HFFc6 (cell line): ENCODE results near the gene SCAF11. TPM values are rescaled to one million over a fixed set of nuclear protein-coding genes. Genes with fewer than 3 reads are reported as not detected.
A peak's percentile ranks its signal among the peaks of the same experiment; 100 is the strongest.

Experiments
- DNase-seq: peaks from one replicate; pipeline ENCODE4 v3.0.0-alpha.2; 2018
- H3K27ac Mint-ChIP-seq: 2 replicates; pipeline ENCODE4 v1.8.0; 2020; ENCODE audit warnings: mild to moderate bottlenecking, mixed read lengths
- H3K27me3 Mint-ChIP-seq: 2 replicates; pipeline ENCODE4 v1.8.0; 2021; ENCODE audit warnings: mild to moderate bottlenecking, moderate library complexity, mixed read lengths; ENCODE audit not compliant: insufficient read depth
- H3K36me3 Mint-ChIP-seq: 2 replicates; pipeline ENCODE4 v1.8.0; 2021; ENCODE audit warnings: low read depth, mixed read lengths
- H3K4me1 Mint-ChIP-seq: 2 replicates; pipeline ENCODE4 v1.8.0; 2020; ENCODE audit warnings: low read depth, mixed read lengths
- H3K4me3 Mint-ChIP-seq: 2 replicates; pipeline ENCODE4 v1.8.0; 2020; ENCODE audit warnings: mild to moderate bottlenecking, moderate library complexity, mixed read lengths
- H3K9me3 Mint-ChIP-seq: 2 replicates; pipeline ENCODE4 v1.8.0; 2020; ENCODE audit warnings: mild to moderate bottlenecking, mixed read lengths
- CTCF ChIP-seq: fragments of 200-600 bp; sonication (generic); IDR thresholded peaks from 2 replicates; pipeline ENCODE4 v1.5.0; 2021; ENCODE audit warnings: antibody characterized with exemption, mild to moderate bottlenecking
- total RNA-seq, 6 experiments: library from RNA; stranded (reverse); fragmentation: NEBNext Ultra II Directional; extraction: Animal tissue kit (Norgen Biotek cat#: 25700); gene quantifications; 2 replicates in 1 of 6; 3 replicates in 5 of 6; pipeline ENCODE4 v1.2.3, GENCODE V29; 2021

SCAF11 gene
- total RNA-seq, 6 experiments from 2014 or later, result 108 to 130 (median 115) TPM

- no peak overlapping the region for H3K4me3 Mint-ChIP-seq
- H3K4me1 Mint-ChIP-seq, result peaks cover 19% of the 10 kb centered on the region
- DNase-seq, result no peak
- H3K9me3 Mint-ChIP-seq, result no peaks in the 10 kb centered on the region
- no peak overlapping the region for H3K27ac Mint-ChIP-seq
- peaks cover 1% of the 10 kb centered on the region; the same call in 1 of the 2 replicates for H3K27me3 Mint-ChIP-seq
- no peak for TF ChIP-seq CTCF
- H3K36me3 Mint-ChIP-seq, result peaks cover 51% of the 10 kb centered on the region
Observed at GRCh38 chr12:45946435-45946834, 43.9 kb downstream of the SCAF11 start.

DNA sequence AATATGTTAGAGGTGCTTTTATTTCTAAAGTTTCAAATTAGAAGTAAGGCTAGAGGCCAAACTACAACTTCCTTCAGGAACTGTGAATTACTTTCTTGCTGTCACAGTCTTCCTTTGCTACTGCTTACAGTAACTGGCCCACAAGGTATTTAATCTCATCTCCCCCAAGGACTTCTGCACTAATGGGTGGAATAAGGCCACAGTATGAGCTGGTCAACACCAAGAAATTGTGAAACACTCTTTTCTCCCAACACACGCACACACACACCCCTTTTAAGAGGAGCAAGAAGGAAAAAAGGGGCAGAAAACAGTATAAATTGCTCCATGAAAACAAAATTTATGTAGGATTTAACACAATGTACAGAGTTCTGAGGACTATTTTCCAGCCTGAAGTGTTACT, 45.6 kb downstream of the SCAF11 start:
- H3K27ac Mint-ChIP-seq, result peak overlapping the region; percentile 4; the same call in 1 of the 2 replicates
- no peak for TF ChIP-seq CTCF
- no peak overlapping the region for H3K4me3 Mint-ChIP-seq
- no peak for DNase-seq
- H3K4me1 Mint-ChIP-seq, result peaks cover 19% of the 10 kb centered on the region
- no peaks in the 10 kb centered on the region for H3K9me3 Mint-ChIP-seq
- peaks cover 67% of the 10 kb centered on the region for H3K36me3 Mint-ChIP-seq
- peaks cover 1% of the 10 kb centered on the region; the same call in 1 of the 2 replicates for H3K27me3 Mint-ChIP-seq

- peaks cover 17% of the 10 kb centered on the region for H3K4me1 Mint-ChIP-seq
- DNase-seq, result no peak
- H3K36me3 Mint-ChIP-seq, result peaks cover 60% of the 10 kb centered on the region
- TF ChIP-seq CTCF, result no peak
- no peaks in the 10 kb centered on the region for H3K9me3 Mint-ChIP-seq
- H3K27ac Mint-ChIP-seq, result no peak overlapping the region
- peaks cover 2% of the 10 kb centered on the region; the same call in 1 of the 2 replicates for H3K27me3 Mint-ChIP-seq
- no peak overlapping the region for H3K4me3 Mint-ChIP-seq
Observed at GRCh38 chr12:45939759-45940158, 50.6 kb downstream of the SCAF11 start.

DNA sequence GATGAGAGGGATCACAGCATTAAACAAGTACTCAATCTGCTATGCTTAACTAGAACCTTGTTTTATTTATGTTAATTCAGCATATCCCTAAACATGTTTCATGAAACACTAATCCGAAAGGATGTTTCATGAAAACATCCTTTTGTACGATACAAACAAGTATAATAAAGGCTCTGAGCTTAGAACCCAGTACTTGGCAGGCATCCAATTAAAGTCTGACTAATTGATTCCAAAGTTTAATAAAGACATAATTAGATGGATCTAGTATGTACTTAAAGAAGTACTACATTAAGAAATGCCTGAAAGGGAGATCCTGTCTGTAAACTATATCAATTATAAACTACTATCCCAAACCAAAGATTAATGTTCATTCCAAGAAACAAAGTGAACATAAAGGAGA, 51.8 kb downstream of the SCAF11 start:
- Mint-ChIP-seq H3K4me3 (no peak overlapping the region), H3K9me3 (no peaks in the 10 kb centered on the region)
- DNase-seq, result no peak

GRCh38 chr12:45934956-45935355, 55.4 kb downstream of the SCAF11 start:
- peaks cover 28% of the 10 kb centered on the region for H3K36me3 Mint-ChIP-seq
- H3K27ac Mint-ChIP-seq, result no peak overlapping the region
- no peaks in the 10 kb centered on the region for H3K9me3 Mint-ChIP-seq
- DNase-seq, result no peak
- no peak for TF ChIP-seq CTCF
- H3K27me3 Mint-ChIP-seq, result peaks cover 2% of the 10 kb centered on the region; the same call in 1 of the 2 replicates
- H3K4me1 Mint-ChIP-seq, result peaks cover 7% of the 10 kb centered on the region; the same call in 1 of the 2 replicates
- no peak overlapping the region for H3K4me3 Mint-ChIP-seq

More for the DNA sequence above, 51.8 kb downstream of the SCAF11 start:
- no peak for TF ChIP-seq CTCF
- no peak overlapping the region for H3K27ac Mint-ChIP-seq
- H3K27me3 Mint-ChIP-seq, result peaks cover 2% of the 10 kb centered on the region; the same call in 1 of the 2 replicates
- H3K4me1 Mint-ChIP-seq, result peaks cover 7% of the 10 kb centered on the region; the same call in 1 of the 2 replicates
- H3K36me3 Mint-ChIP-seq, result peaks cover 53% of the 10 kb centered on the region
